ENCODE measurements around the gene HDGF.

DNA sequence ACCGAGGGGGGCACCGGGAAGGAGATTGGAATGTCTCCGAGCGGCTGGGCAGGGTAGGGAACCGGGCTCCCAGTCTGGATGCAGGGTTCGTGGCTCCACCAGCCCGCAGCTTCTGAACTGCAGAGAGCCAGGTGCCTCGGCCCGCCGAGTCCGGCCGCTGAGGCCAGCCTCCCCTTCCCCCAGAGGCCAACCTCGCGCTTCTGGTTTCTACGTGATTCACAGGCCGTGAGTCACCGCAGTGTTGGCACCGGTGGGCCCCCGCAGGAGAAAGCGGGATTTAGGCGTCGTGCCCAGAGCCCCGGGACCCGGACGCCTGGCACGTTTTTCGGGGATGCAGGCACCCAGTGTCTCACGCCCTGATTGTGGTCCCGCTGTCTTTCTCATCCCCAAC lies 46.5 kb downstream of the HDGF start:
- TF ChIP-seq, protein P1, sequence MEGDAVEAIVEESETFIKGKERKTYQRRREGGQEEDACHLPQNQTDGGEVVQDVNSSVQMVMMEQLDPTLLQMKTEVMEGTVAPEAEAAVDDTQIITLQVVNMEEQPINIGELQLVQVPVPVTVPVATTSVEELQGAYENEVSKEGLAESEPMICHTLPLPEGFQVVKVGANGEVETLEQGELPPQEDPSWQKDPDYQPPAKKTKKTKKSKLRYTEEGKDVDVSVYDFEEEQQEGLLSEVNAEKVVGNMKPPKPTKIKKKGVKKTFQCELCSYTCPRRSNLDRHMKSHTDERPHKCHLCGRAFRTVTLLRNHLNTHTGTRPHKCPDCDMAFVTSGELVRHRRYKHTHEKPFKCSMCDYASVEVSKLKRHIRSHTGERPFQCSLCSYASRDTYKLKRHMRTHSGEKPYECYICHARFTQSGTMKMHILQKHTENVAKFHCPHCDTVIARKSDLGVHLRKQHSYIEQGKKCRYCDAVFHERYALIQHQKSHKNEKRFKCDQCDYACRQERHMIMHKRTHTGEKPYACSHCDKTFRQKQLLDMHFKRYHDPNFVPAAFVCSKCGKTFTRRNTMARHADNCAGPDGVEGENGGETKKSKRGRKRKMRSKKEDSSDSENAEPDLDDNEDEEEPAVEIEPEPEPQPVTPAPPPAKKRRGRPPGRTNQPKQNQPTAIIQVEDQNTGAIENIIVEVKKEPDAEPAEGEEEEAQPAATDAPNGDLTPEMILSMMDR (IDR thresholded peaks at IDR 0.05): no peak
- no peak for TF ChIP-seq POLR2AphosphoS5 (IDR thresholded peaks at IDR 0.05; ENCODE audit: low read depth, low read length)
- TF ChIP-seq, protein P2, sequence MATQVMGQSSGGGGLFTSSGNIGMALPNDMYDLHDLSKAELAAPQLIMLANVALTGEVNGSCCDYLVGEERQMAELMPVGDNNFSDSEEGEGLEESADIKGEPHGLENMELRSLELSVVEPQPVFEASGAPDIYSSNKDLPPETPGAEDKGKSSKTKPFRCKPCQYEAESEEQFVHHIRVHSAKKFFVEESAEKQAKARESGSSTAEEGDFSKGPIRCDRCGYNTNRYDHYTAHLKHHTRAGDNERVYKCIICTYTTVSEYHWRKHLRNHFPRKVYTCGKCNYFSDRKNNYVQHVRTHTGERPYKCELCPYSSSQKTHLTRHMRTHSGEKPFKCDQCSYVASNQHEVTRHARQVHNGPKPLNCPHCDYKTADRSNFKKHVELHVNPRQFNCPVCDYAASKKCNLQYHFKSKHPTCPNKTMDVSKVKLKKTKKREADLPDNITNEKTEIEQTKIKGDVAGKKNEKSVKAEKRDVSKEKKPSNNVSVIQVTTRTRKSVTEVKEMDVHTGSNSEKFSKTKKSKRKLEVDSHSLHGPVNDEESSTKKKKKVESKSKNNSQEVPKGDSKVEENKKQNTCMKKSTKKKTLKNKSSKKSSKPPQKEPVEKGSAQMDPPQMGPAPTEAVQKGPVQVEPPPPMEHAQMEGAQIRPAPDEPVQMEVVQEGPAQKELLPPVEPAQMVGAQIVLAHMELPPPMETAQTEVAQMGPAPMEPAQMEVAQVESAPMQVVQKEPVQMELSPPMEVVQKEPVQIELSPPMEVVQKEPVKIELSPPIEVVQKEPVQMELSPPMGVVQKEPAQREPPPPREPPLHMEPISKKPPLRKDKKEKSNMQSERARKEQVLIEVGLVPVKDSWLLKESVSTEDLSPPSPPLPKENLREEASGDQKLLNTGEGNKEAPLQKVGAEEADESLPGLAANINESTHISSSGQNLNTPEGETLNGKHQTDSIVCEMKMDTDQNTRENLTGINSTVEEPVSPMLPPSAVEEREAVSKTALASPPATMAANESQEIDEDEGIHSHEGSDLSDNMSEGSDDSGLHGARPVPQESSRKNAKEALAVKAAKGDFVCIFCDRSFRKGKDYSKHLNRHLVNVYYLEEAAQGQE (IDR thresholded peaks at IDR 0.05; ENCODE audit: insufficient read depth in 1 of 2, low read depth in 2 of 2, low read length in 1 of 2): no peak
